Calu3 (cell line): Measurements from ENCODE around the gene L1CAM. TPM values are rescaled to one million over a fixed set of nuclear protein-coding genes. Genes with fewer than 3 reads are reported as not detected.

Experiments
- BruUV-seq: library from RNA; stranded (reverse); fragments of 400-500 nt; replicated peaks from 2 replicates; lab custom pipeline; 2021; lab: Mats Ljungman, UMichigan
- CTCF ChIA-PET: fragments of 300-600 bp; sonication (Branson Sonifier 250); formaldehyde crosslinking; loops from one replicate; lab custom pipeline; 2022; ENCODE audit warnings: antibody characterized with exemption; lab: Charles Lee
- DNase-seq: peaks from one replicate; pipeline ENCODE4 v3.0.0; 2022
- H3K27ac Mint-ChIP-seq: one replicate; pipeline ENCODE4 v1.8.0; 2022; ENCODE audit warnings: mixed read lengths; ENCODE audit not compliant: unreplicated experiment
- H3K27me3 Mint-ChIP-seq: one replicate; pipeline ENCODE4 v1.8.0; 2022; ENCODE audit warnings: mixed read lengths; ENCODE audit not compliant: unreplicated experiment
- H3K36me3 Mint-ChIP-seq: one replicate; pipeline ENCODE4 v1.8.0; 2022; ENCODE audit warnings: mild to moderate bottlenecking, moderate library complexity, mixed read lengths; ENCODE audit not compliant: insufficient read depth, unreplicated experiment
- H3K4me1 Mint-ChIP-seq: one replicate; pipeline ENCODE4 v1.8.0; 2022; ENCODE audit warnings: mild to moderate bottlenecking, low read depth, mixed read lengths; ENCODE audit not compliant: unreplicated experiment
- H3K4me3 Mint-ChIP-seq: one replicate; pipeline ENCODE4 v1.8.0; 2022; ENCODE audit warnings: mild to moderate bottlenecking, low read depth, moderate library complexity, mixed read lengths; ENCODE audit not compliant: unreplicated experiment
- H3K9me3 Mint-ChIP-seq: one replicate; pipeline ENCODE4 v1.8.0; 2022; ENCODE audit warnings: low read depth, mixed read lengths; ENCODE audit not compliant: unreplicated experiment
- intact Hi-C: fragments of 100-400 bp; cut with micrococcal nuclease; formaldehyde crosslinking; loops from one replicate; pipeline ENCODE4 v1.10.0; 2022; ENCODE audit not compliant: unreplicated experiment
- total RNA-seq: library from RNA; stranded (reverse); gene quantifications from 2 replicates; pipeline ENCODE4 v1.2.3, GENCODE V29; 2022
- TF ChIP-seq, protein P1 (sequence below): fragments of 200-600 bp; IDR thresholded peaks from one replicate; pipeline ENCODE4 v1.8.0; 2022; ENCODE audit warnings: antibody characterized with exemption; ENCODE audit not compliant: unreplicated experiment

L1CAM gene
- total RNA-seq, 1 experiment from 2014 or later, result 14.2 TPM

DNA sequence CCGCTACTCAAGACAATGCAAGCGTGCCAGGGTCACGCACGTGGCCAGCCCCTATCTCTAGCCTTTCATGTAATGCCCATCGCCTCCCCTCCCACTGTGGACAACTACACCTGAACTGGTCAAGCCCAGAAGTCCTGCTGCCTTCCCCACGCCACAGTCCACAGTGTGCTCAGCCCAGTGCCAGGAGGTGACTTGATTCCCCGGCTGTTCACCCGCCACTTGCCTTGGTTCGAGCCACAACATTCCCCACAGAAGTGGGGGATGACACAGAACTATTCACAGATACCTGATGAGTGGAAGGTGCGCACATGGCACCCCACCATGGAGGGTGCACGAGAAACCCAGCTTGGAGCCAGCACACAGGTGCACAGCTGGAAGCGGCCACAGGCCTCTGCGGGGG is 33.3 kb upstream of the L1CAM start:
- Mint-ChIP-seq H3K4me1 (no peaks in the 10 kb centered on the region), H3K4me3 (no peak overlapping the region), H3K27me3 (peaks cover 34% of the 10 kb centered on the region), H3K36me3 (no peaks in the 10 kb centered on the region), H3K27ac (no peak overlapping the region), H3K9me3 (no peaks in the 10 kb centered on the region)
- no peak for DNase-seq
- intact Hi-C loops, result no loop called here
- BruUV-seq, result no TSS peak
- TF ChIP-seq, protein P1, sequence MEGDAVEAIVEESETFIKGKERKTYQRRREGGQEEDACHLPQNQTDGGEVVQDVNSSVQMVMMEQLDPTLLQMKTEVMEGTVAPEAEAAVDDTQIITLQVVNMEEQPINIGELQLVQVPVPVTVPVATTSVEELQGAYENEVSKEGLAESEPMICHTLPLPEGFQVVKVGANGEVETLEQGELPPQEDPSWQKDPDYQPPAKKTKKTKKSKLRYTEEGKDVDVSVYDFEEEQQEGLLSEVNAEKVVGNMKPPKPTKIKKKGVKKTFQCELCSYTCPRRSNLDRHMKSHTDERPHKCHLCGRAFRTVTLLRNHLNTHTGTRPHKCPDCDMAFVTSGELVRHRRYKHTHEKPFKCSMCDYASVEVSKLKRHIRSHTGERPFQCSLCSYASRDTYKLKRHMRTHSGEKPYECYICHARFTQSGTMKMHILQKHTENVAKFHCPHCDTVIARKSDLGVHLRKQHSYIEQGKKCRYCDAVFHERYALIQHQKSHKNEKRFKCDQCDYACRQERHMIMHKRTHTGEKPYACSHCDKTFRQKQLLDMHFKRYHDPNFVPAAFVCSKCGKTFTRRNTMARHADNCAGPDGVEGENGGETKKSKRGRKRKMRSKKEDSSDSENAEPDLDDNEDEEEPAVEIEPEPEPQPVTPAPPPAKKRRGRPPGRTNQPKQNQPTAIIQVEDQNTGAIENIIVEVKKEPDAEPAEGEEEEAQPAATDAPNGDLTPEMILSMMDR, result no peak
- CTCF ChIA-PET, result no interaction called here

DNA sequence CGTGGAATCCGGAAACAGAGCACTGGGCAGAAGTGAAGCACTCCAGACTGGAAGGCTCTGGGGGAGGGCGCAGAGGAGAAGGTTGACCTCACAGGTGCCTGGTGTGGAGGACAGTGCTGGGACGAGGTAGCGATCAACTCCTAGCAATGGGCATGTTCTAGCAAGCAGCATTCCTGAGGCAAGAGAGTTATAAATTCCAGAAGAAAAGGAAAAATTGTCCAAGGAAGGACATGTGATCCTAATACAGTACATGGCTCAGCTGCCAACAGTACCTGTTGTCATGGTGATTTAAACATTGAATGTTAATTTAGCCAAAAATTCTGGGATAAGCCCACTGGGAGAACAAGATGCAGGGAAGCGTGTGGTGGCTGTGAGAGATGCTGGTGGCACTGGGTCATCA is 31.9 kb upstream of the L1CAM start:
- H3K9me3 Mint-ChIP-seq, result no peaks in the 10 kb centered on the region
- no peak overlapping the region for H3K27ac Mint-ChIP-seq

GRCh38 chrX:153913701-153914100 is 27.7 kb upstream of the L1CAM start:
- CTCF ChIA-PET, result no interaction called here
- no peak overlapping the region for H3K4me3 Mint-ChIP-seq
- H3K27ac Mint-ChIP-seq, result no peak overlapping the region
- intact Hi-C loops, result no loop called here
- no TSS peak for BruUV-seq
- TF ChIP-seq, protein P1, result no peak
- H3K27me3 Mint-ChIP-seq, result peaks cover 4% of the 10 kb centered on the region
- no peaks in the 10 kb centered on the region for H3K4me1 Mint-ChIP-seq
- peaks cover 5% of the 10 kb centered on the region for H3K36me3 Mint-ChIP-seq
- no peaks in the 10 kb centered on the region for H3K9me3 Mint-ChIP-seq
- DNase-seq, result no peak

More for the DNA sequence above, 31.9 kb upstream of the L1CAM start:
- H3K4me3 Mint-ChIP-seq, result no peak overlapping the region
- CTCF ChIA-PET, result no interaction called here
- H3K36me3 Mint-ChIP-seq, result no peaks in the 10 kb centered on the region
- TF ChIP-seq, protein P1, result no peak
- no TSS peak for BruUV-seq
- H3K4me1 Mint-ChIP-seq, result no peaks in the 10 kb centered on the region
- no peak for DNase-seq
- intact Hi-C loops, result no loop called here
- H3K27me3 Mint-ChIP-seq, result peaks cover 30% of the 10 kb centered on the region

DNA sequence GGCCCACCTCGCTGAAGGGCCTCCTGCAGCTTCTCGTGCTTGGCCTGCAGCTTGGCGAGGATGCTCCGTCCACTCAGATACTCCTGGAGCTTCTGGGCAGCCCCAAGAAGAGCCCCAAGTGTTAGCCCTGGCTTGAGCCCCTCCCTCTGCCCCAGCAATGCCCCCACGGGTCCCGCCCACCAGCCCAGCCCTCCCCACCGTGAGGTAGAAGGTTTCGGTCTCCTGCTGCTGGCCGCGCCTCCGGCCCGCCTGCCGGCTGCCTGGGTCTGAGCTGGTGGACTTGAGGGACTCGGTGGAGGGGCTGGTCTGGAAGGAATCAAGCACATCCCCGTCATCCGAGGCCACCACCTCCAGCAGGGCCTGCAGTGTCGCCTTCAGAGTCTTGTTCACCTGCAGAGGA is 27.2 kb upstream of the L1CAM start:
- BruUV-seq, result no TSS peak
- H3K36me3 Mint-ChIP-seq, result peaks cover 5% of the 10 kb centered on the region
- CTCF ChIA-PET, result interaction anchor here (1.1 kb wide), 1 partner anchor 10 kb away, joined by 3 read pairs; no protein-coding TSS in a partner anchor
- DNase-seq, result no peak
- no peaks in the 10 kb centered on the region for H3K9me3 Mint-ChIP-seq
- TF ChIP-seq, protein P1, result no peak
- intact Hi-C loops, result no loop called here
- no peaks in the 10 kb centered on the region for H3K4me1 Mint-ChIP-seq
- H3K27ac Mint-ChIP-seq, result no peak overlapping the region
- peaks cover 9% of the 10 kb centered on the region for H3K27me3 Mint-ChIP-seq
- H3K4me3 Mint-ChIP-seq, result no peak overlapping the region
